GM21447 (cell line): ENCODE measurements around the gene ABCB11.
"Not testable (repeated sequence)": the region's sequence is repeated elsewhere in the genome, so short reads cannot be mapped to it uniquely, and the experiment has no call there.

ENCODE experiments used
- ATAC-seq: cut with Tn5 transposase; IDR thresholded peaks from one replicate; pipeline ENCODE4 v1.9.1; 2021; ENCODE audit not compliant: unreplicated experiment

The ABCB11 gene

GRCh38 chr2:168897449-168897848 is 133.7 kb downstream of the ABCB11 start:
- no peak for ATAC-seq

- ATAC-seq, result no peak
Observed at GRCh38 chr2:168896783-168897182, 134.3 kb downstream of the ABCB11 start.

- ATAC-seq, result no peak
Observed at GRCh38 chr2:168895771-168896170, 135.4 kb downstream of the ABCB11 start.

GRCh38 chr2:168894720-168895119 is 136.4 kb downstream of the ABCB11 start:
- no peak for ATAC-seq

GRCh38 chr2:168894101-168894500 is 137.0 kb downstream of the ABCB11 start:
- ATAC-seq, result no peak

- ATAC-seq, result no peak
Observed at GRCh38 chr2:168892327-168892726, 138.8 kb downstream of the ABCB11 start.

- peak; percentile 100 for ATAC-seq
Observed at GRCh38 chr2:168890006-168890782, 140.9 kb downstream of the ABCB11 start, which contains the start of gene SPC25. TSS of gene SPC25 (minus strand) at chr2:168890430. CDS start at chr2:168889519, 911 bp downstream.

GRCh38 chr2:168889635-168890005 is 141.5 kb downstream of the ABCB11 start:
- peak; percentile 2 for ATAC-seq

GRCh38 chr2:168884975-168885374 is 146.1 kb downstream of the ABCB11 start:
- ATAC-seq, result no peak

- not testable (repeated sequence) for ATAC-seq
Observed at GRCh38 chr2:168882163-168882562, 149.0 kb downstream of the ABCB11 start.

GRCh38 chr2:168874368-168875054 is 156.6 kb downstream of the ABCB11 start:
- no peak for ATAC-seq

GRCh38 chr2:168870824-168871223 is 160.3 kb downstream of the ABCB11 start:
- ATAC-seq, result not testable (repeated sequence)
